CD4-positive, alpha-beta T cell treated with Interleukin-10 for 1 hour (primary cell): ENCODE measurements around the gene LGALS14.
"Not testable (repeated sequence)": the region's sequence is repeated elsewhere in the genome, so short reads cannot be mapped to it uniquely, and the experiment has no call there.

Experiments
- DNase-seq: peaks from one replicate; pipeline ENCODE4 v3.0.0-alpha.2; 2020

LGALS14 gene

GRCh38 chr19:39704181-39705044 is at the start of gene LGALS14:
TSS of gene LGALS14 (plus strand) at chr19:39704481. CDS start at chr19:39704529, 48 bp downstream.
- no peak for DNase-seq

- DNase-seq, result no peak
These were observed 48.7 kb upstream of the LGALS14 start, which contains the start of gene LGALS16 for GRCh38 chr19:39655613-39656012. TSS of gene LGALS16 (plus strand) at chr19:39655913. CDS start at chr19:39655962, 49 bp downstream.

- no peak for DNase-seq
These were observed 44.5 kb upstream of the LGALS14 start for GRCh38 chr19:39659791-39660190.

GRCh38 chr19:39660661-39661060 is 43.6 kb upstream of the LGALS14 start:
- no peak for DNase-seq

- DNase-seq, result no peak
These were observed 42.7 kb upstream of the LGALS14 start for GRCh38 chr19:39661565-39661964.

GRCh38 chr19:39669860-39670259 is 34.4 kb upstream of the LGALS14 start:
- not testable (repeated sequence) for DNase-seq

- no peak for DNase-seq
These were observed 33.3 kb upstream of the LGALS14 start for GRCh38 chr19:39670998-39671397.

- peak; percentile 73 for DNase-seq
These were observed 32.4 kb upstream of the LGALS14 start for GRCh38 chr19:39671739-39672363.

- no peak for DNase-seq
These were observed 31.8 kb upstream of the LGALS14 start for GRCh38 chr19:39672473-39672872.

- DNase-seq, result peak; percentile 14
These were observed 30.4 kb upstream of the LGALS14 start for GRCh38 chr19:39673862-39674261.

- no peak for DNase-seq
These were observed 28.3 kb upstream of the LGALS14 start for GRCh38 chr19:39676004-39676403.

GRCh38 chr19:39677961-39678889 is 26.1 kb upstream of the LGALS14 start:
- DNase-seq, result no peak

- DNase-seq, result peak; percentile 18
These were observed 25.1 kb upstream of the LGALS14 start for GRCh38 chr19:39679056-39679790.

GRCh38 chr19:39679791-39680168 is 24.5 kb upstream of the LGALS14 start:
- no peak for DNase-seq

- DNase-seq, result no peak
These were observed 23.7 kb upstream of the LGALS14 start for GRCh38 chr19:39680593-39680992.

GRCh38 chr19:39681416-39681815 is 22.9 kb upstream of the LGALS14 start:
- DNase-seq, result no peak

- DNase-seq, result no peak
These were observed 20.0 kb upstream of the LGALS14 start for GRCh38 chr19:39684267-39684666.

- no peak for DNase-seq
These were observed 17.5 kb upstream of the LGALS14 start for GRCh38 chr19:39686739-39687138.

GRCh38 chr19:39688637-39689036 is 15.6 kb upstream of the LGALS14 start:
- DNase-seq, result not testable (repeated sequence)

- no peak for DNase-seq
These were observed 12.1 kb upstream of the LGALS14 start for GRCh38 chr19:39692166-39692565.

GRCh38 chr19:39692822-39693221 is 11.5 kb upstream of the LGALS14 start:
- DNase-seq, result no peak

- no peak for DNase-seq
These were observed 8.5 kb upstream of the LGALS14 start for GRCh38 chr19:39695759-39696158.
